Stimulated activated CD4-positive, alpha-beta T cell treated with anti-CD3 and anti-CD28 coated beads, Interleukin-15, amount 100 ng/mL, for 1 hour (primary cell): ENCODE results near the gene TMEM164.

Experiments used
- DNase-seq, 2 donors: peaks; one replicate each; pipeline ENCODE4 v3.0.0-alpha.2; 2020; ENCODE audit warnings: low read depth in 1 of 2, low spot score in 1 of 2

Gene TMEM164

GRCh38 chrX:110003167-110004156, 548 bp downstream of the TMEM164 start:
- DNase-seq, result no peak

DNA sequence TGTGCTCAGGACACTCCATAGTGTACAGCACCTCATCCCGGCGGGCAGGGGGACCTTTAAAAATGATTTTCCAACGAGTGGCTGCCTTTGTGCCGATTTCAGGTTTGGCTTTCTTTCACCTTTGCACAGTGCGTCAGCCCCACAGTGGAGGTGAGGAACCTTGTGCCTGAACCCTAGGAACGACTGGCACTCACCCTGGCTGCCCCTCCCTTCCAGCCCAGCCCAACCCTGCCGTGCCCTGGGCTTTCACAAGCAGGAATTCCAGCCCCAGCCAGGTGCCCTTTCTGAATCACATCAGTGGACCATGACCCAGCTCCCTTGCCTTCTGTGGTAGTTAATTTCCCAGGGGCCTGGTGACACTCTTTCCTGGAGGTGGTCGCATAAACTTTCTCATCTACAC, 1.3 kb downstream of the TMEM164 start:
- no peak for DNase-seq

DNA sequence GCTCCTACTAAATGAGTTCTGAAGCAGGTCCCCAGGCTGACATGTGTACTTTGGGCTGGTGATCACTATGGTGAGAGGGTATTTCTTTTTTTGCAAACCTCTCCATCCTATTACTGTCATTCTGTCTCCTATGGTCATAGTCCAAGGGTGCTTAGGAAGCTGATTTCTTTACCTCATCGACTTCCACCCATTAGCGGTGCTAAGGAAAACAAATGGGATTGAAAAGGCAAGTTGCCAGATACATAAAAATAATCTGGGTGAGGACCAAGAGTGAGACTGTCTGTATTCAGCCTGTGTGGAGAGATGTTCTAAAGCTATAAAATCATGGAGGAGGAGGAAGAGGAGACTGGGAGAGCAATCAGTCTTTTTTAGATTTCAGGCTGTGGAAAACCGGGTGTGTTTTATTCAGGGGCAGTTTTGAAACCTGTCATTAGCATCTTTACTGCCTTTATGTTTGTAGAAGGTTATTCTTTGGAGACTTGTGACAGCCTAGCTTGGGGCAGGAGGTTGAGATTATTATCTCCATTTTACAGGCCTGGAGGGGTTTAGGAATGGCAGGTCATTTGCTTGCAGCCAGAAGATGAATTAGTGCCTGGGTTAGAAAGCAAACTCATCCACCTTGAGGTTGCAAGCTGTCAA, 1.9 kb downstream of the TMEM164 start:
- DNase-seq, result no peak

- no peak for DNase-seq
Measured at GRCh38 chrX:110006161-110006560, 3.2 kb downstream of the TMEM164 start.

DNA sequence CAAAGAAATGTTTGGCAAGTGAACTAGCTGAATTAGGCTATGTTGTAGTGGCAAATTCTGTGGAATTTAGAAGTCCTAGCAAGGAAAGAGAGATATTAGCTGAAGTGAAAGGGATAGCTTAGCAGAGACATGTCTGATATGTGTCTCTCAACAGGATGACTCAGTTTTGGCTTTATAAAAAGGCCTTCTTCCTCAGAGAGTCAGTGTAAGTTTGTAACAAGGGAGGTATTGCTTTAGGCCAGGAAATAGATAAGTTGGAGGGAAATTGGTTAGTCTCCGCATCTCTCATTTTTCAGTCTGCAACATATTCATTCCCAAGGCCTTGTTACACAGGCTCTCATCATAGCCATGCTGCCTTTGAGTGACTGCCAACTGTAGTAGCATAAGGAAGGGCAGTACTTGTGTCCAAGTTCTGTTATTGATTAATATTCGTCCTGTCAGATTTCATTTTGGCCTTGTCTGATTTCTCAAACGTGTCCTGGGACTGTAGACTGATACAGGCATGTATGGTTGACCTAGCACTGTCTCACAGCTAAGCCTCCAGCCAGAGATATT, 4.0 kb downstream of the TMEM164 start:
- no peak for DNase-seq

DNA sequence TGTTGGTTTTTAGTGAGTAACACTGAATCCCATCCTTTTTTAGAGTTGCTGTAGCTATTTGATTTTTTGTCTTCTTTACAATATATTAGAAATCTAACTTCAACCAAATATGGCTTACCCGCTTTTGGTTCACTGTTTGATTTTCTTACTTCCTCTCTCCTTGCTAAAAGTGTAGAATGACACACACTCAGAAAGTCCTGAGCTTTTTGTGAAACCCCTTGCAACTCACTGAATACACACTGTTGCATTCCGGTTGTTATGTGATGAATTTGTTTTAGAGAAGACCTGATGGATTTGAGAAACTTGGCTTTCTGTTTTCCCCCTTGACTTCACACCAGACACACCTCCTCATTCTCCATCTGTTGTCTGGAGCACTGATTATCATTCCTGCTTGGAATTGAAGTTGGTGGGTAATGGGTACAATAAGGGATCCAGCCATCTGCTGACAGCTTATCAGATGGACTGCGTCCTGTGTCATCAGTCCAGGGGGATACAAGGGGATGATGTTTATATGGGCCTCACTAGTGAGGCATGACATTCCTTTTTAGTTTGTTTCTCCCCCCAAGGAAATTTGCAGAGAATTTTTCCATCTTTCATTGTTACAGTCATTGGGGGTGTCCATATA, 5.2 kb downstream of the TMEM164 start:
- DNase-seq, result no peak

- no peak for DNase-seq
Measured at GRCh38 chrX:110012818-110013485, 10.0 kb downstream of the TMEM164 start.

DNA sequence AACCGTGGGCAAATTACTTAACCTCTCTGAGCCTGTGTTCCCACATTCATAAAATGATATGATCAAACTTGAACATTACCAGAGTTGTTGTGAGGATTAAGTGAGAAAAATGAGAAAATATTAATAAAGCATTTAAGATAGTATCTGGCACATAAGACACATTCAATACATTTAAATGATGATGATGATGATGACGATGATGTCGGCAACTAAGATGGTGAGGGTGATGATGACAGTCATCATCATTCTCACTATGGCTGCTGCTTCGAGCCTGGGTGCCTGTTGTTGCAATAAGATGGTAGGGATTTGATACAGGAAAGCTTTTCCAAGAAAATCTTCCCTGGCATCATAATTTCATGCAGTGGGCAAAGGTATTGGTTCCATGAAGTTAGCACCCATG, 11.1 kb downstream of the TMEM164 start:
- no peak for DNase-seq

DNA sequence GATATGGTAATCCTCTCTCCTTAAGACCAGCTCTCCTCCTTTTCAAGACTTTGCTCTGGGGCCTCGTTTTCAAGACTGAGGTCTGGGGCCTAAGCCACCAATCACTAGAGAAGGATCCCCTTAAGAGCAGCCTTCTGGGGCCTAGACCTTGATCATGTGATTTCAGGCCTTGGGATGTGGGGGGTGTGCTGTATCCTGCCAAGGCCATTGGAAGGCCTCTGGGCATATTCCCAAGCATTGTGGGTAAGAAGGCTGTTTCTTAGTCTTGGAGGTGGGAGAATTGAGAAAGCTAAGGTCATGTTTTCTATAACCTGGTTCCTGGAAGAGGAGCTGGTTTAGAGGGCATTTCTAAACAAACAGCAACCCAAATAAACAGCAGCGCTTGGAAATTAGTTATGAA, 12.1 kb downstream of the TMEM164 start:
- no peak for DNase-seq

GRCh38 chrX:110015915-110016314, 13.0 kb downstream of the TMEM164 start:
- DNase-seq, result no peak

DNA sequence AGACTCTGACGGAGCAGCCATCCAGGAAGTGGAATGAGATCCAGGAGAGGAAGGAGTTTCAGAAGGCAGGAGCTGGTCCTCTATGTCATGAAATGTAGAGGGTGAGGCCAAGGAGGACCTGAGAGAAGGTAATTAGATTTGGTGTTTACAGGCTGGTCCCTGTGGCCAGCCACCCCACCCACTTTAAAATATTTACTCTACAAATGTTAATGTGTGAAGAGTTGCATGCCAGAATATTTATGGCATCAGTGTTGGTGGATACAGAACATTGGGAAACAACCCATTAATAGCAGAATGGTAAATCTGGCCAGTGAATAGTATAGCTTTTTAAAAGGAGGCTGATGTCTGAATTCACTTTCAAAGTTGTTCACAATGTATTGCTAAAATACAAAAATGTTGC, 17.6 kb downstream of the TMEM164 start:
- DNase-seq, result no peak

DNA sequence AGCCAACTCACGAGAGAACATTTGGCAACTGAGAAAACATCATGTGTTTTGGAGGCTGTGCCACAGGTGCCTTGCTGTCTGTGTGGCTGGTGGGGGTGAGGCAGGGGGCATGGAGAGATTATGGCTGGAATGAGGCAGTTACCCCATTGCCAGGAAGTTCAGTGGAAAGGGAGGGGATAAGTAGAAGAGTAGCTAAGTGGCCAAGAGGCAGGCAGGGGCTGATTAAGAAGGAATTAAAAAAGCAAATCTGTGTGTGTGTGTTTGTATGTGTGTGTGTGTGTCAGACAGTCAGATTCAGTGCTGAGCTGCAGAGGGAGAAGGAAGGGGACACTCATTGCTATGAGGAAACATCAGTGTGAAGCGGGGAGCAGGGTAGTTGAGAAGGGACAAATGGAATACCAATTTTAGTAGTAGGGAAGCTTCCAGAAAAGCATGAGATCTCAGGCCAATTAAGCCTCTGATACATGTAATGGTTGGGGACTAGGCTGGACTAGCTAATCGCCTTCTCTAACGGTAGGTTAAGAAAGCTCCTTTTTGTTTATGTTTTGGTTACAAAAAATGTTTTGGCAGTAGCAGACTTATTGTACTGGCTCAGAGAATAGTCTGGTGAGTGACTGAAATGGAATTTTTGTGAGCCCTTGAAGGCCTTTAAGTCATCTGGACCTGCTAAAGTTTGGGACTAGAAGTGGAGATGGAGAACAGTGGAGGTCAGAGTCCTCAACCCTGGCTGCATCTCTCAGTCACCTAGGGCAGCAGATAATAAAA, 18.5 kb downstream of the TMEM164 start:
- DNase-seq, result no peak

DNA sequence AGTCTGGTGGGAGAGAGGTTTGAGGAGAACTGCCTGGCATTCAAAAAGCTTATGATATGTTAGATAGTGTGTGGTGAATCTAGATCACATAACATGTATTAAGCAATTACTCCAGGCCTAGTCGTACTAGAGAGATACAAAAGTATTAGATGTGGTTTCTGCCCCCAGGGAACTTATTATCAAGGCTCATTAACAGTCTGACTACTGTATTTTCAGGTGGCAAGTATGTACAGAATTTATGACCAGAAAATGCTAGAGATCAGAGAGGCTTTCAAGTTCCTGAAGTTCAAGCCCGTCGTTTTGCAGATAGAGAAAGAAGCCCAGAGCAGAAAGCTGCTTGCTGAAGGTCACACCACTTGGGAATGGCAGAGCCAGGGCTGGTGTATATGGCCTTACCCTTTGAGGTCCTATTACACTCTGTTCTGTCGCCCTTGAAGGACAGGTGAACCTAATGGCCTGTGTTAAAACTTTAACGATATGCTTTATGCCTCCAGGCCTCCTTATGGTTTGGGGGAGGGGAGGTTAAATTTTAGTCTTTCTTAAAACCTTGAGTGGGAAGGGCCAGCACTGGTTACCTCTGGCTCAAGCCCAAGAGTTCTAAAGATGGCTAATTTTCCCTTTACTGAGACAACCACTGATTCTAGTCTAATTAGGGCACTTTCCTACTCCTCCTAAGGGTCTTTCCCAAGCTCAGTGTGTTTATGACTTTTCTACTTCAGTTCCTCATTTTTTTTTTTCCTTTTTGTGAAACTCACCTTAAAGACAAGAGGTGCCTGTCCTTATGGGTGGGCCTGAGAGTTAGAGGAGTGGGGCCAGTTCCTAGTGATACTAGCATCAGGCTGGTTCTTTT, 19.9 kb downstream of the TMEM164 start:
- no peak for DNase-seq

GRCh38 chrX:110025395-110025794, 22.5 kb downstream of the TMEM164 start:
- DNase-seq, result no peak

DNA sequence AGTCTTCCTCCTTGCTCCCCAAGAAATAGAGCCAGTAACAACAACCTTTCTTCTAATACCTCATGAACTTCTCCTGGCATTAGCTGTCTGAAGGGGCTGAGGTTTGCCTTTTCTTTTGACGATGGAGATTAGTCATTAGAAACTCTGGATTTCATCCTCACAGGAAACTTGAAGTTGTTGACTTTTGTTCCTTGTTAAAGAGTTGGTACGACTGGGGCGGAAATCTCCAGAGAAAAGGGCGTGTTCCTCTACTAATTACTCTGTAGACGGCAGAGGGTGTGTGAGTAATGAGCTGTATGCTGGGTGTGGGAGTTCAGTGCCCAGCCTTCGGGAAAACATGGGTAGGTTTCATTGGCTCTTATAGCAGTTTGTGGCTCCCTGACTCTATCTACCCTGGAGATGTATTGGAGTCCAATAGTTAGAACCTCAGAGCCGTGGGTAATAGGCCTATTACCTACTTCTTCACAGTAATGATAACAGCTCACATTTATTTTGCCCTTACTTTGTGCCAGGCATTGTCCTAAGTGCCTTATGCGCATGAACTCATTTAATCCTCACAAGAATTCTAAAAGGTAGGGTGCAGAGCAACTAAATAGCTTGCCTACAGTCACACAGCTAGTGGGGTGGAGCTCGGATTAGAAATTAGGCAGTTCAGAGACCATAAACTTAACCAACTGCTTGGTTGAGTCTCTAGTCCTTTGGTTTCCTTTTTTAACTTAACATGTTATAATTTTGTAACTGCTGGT, 23.4 kb downstream of the TMEM164 start:
- DNase-seq, result no peak

- DNase-seq, result no peak
Measured at GRCh38 chrX:110032534-110033147, 29.7 kb downstream of the TMEM164 start.

- no peak for DNase-seq
Measured at GRCh38 chrX:110034036-110034435, 31.1 kb downstream of the TMEM164 start.
